Activated CD4-positive, alpha-beta T cell treated with anti-CD3 and anti-CD28 coated beads for 48 hours (primary cell): ENCODE measurements around the gene NKX2-8.

Experiments
- DNase-seq: peaks from one replicate; pipeline ENCODE4 v3.0.0-alpha.2; 2020

The NKX2-8 gene

GRCh38 chr14:36582011-36582873 is at the start of gene NKX2-8:
Gene NKX2-8 (minus strand): TSS chr14:36582614. CDS start chr14:36582389, 225 bp downstream.
- peak; percentile 2 for DNase-seq

- DNase-seq = no peak
Observed at GRCh38 chr14:36627981-36628380, 45.6 kb upstream of the NKX2-8 start.

GRCh38 chr14:36626151-36626550 is 43.7 kb upstream of the NKX2-8 start:
- no peak for DNase-seq

GRCh38 chr14:36625436-36625835 is 43.0 kb upstream of the NKX2-8 start:
- no peak for DNase-seq

GRCh38 chr14:36625014-36625413 is 42.6 kb upstream of the NKX2-8 start:
- no peak for DNase-seq

- DNase-seq = no peak
Observed at GRCh38 chr14:36619853-36620252, 37.4 kb upstream of the NKX2-8 start.

- DNase-seq = no peak
Observed at GRCh38 chr14:36619131-36619530, 36.7 kb upstream of the NKX2-8 start.

- DNase-seq = no peak
Observed at GRCh38 chr14:36618641-36619040, 36.2 kb upstream of the NKX2-8 start.

GRCh38 chr14:36617824-36618223 is 35.4 kb upstream of the NKX2-8 start:
- DNase-seq = no peak

GRCh38 chr14:36605506-36605857 is 23.1 kb upstream of the NKX2-8 start:
- DNase-seq = no peak

GRCh38 chr14:36604757-36605505 is 22.5 kb upstream of the NKX2-8 start:
- DNase-seq = peak; percentile 42

- no peak for DNase-seq
Observed at GRCh38 chr14:36600431-36600830, 18.0 kb upstream of the NKX2-8 start.

GRCh38 chr14:36591482-36591881 is 9.1 kb upstream of the NKX2-8 start:
- no peak for DNase-seq

- no peak for DNase-seq
Observed at GRCh38 chr14:36588788-36589187, 6.4 kb upstream of the NKX2-8 start.

GRCh38 chr14:36588119-36588518 is 5.7 kb upstream of the NKX2-8 start:
- no peak for DNase-seq

- DNase-seq = no peak
Observed at GRCh38 chr14:36585100-36585499, 2.7 kb upstream of the NKX2-8 start.

GRCh38 chr14:36583893-36584811 is 1.7 kb upstream of the NKX2-8 start:
- peak; percentile 2 for DNase-seq

- peak; percentile 2 for DNase-seq
Observed at GRCh38 chr14:36583242-36583892, 953 bp upstream of the NKX2-8 start.

- no peak for DNase-seq
Observed at GRCh38 chr14:36582874-36583241, 444 bp upstream of the NKX2-8 start.

GRCh38 chr14:36580856-36581831 is 1.3 kb downstream of the NKX2-8 start:
- DNase-seq = peak; percentile 43

- DNase-seq = no peak
Observed at GRCh38 chr14:36580141-36580855, 2.1 kb downstream of the NKX2-8 start.
